ENCODE measurements around the gene NR6A1. TPM values are rescaled to one million over a fixed set of nuclear protein-coding genes. Genes with fewer than 3 reads are reported as not detected.

Gene NR6A1
- total and polyA plus RNA-seq, 2 of the 13 experiments (the other 11 are each of a cell fraction or from before 2014, with no cell fraction given) = 28.1 to 31.5 TPM

DNA sequence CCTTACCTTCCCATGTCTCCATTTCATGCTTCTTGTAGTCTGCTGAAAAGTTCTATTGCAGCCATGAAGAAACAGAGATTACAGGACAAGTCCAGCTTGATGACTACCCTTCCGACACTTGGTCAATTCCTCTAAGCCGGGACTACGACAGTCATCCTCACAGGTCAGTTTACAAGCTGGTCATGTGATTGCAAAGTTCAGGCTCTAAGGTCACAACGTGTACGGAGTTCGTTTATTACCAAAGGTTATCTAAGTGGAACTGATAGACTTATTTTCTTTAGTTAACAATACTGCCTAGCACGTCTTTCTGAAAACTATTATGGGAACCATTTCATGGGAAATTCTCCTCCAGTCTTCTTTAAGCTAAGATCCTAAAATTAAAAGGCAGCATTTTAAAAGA, 175.4 kb downstream of the NR6A1 start (continued):
- TF ChIP-seq ATF1 (CRISPR knock-in tag; IDR thresholded peaks at IDR 0.05) = no peak
- no peak for TF ChIP-seq SMARCC2 (IDR thresholded peaks at IDR 0.05)
- TF ChIP-seq, protein P1, sequence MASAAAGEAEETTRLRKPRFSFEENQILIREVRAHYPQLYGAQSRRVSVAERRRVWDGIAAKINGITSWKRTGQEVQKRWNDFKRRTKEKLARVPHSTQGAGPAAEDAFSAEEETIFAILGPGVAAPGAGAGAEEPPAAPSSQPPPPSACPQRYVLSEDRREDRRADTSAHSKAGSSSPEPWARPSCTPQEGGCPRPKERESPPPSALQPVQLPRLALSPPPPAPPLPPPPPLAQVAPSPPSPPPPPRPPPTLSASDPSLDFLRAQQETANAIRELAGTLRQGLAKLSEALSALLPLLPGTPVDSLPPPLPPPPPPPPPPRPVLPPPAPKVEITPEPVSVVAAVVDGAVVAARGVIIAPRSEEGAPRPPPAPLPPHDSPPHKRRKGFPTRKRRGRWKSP (CRISPR knock-in tag; IDR thresholded peaks at IDR 0.05) = no peak
- TF ChIP-seq MAFK (conservative IDR thresholded peaks at IDR 0.05 in 1 of 2, IDR thresholded peaks at IDR 0.05 in 1 of 2; ENCODE audit: low read length in 2 of 2) = 0 out of 4 replicates have a peak, but pooled peaks of 1 of the 2 experiments have one; percentile 13
- no peak for TF ChIP-seq YY1 (IDR thresholded peaks at IDR 0.05; ENCODE audit: insufficient read depth, insufficient replicate concordance, low read depth, low read length)
- TF ChIP-seq MED1 (CRISPR knock-in tag; IDR thresholded peaks at IDR 0.05) = 0 out of 2 replicates have a peak, but pooled peaks have one; percentile 8
- TF ChIP-seq ZNF790 (CRISPR knock-in tag; IDR thresholded peaks at IDR 0.05; ENCODE audit: borderline replicate concordance) = no peak
- TF ChIP-seq ZMYM4 (CRISPR knock-in tag; IDR thresholded peaks at IDR 0.05) = peak; percentile 94
- no peak for TF ChIP-seq SOX6 (IDR thresholded peaks at IDR 0.05)
- TF ChIP-seq SOX6 (CRISPR knock-in tag; IDR thresholded peaks at IDR 0.05) = 0 out of 2 replicates have a peak, but pooled peaks have one; percentile 41
- TF ChIP-seq, protein P2, sequence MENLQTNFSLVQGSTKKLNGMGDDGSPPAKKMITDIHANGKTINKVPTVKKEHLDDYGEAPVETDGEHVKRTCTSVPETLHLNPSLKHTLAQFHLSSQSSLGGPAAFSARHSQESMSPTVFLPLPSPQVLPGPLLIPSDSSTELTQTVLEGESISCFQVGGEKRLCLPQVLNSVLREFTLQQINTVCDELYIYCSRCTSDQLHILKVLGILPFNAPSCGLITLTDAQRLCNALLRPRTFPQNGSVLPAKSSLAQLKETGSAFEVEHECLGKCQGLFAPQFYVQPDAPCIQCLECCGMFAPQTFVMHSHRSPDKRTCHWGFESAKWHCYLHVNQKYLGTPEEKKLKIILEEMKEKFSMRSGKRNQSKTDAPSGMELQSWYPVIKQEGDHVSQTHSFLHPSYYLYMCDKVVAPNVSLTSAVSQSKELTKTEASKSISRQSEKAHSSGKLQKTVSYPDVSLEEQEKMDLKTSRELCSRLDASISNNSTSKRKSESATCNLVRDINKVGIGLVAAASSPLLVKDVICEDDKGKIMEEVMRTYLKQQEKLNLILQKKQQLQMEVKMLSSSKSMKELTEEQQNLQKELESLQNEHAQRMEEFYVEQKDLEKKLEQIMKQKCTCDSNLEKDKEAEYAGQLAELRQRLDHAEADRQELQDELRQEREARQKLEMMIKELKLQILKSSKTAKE (CRISPR knock-in tag; IDR thresholded peaks at IDR 0.05; ENCODE audit: borderline replicate concordance) = no peak
- no peak for TF ChIP-seq EED (CRISPR knock-in tag; IDR thresholded peaks at IDR 0.05)
- peak; percentile 87 for TF ChIP-seq NR2F6 (IDR thresholded peaks at IDR 0.05)
- peak; percentile 86 for TF ChIP-seq NR2F6 (CRISPR knock-in tag; IDR thresholded peaks at IDR 0.05)
- TF ChIP-seq ZNF644 (CRISPR knock-in tag; IDR thresholded peaks at IDR 0.05; ENCODE audit: low read depth) = peak; percentile 61; the same call in 1 of the 2 replicates
- peak; percentile 57; the same call in 1 of the 2 replicates for TF ChIP-seq DMAP1 (CRISPR knock-in tag; IDR thresholded peaks at IDR 0.05)
- no peak for TF ChIP-seq ZNF724P (CRISPR knock-in tag; IDR thresholded peaks at IDR 0.05; ENCODE audit: borderline replicate concordance)
- TF ChIP-seq SMYD3 (CRISPR knock-in tag; IDR thresholded peaks at IDR 0.05) = no peak
- TF ChIP-seq NCOA2 (CRISPR knock-in tag; IDR thresholded peaks at IDR 0.05) = peak; percentile 57; the same call in 1 of the 2 replicates
- TF ChIP-seq HDAC1 (CRISPR knock-in tag; IDR thresholded peaks at IDR 0.05) = peak; percentile 56
- TF ChIP-seq, protein P3, sequence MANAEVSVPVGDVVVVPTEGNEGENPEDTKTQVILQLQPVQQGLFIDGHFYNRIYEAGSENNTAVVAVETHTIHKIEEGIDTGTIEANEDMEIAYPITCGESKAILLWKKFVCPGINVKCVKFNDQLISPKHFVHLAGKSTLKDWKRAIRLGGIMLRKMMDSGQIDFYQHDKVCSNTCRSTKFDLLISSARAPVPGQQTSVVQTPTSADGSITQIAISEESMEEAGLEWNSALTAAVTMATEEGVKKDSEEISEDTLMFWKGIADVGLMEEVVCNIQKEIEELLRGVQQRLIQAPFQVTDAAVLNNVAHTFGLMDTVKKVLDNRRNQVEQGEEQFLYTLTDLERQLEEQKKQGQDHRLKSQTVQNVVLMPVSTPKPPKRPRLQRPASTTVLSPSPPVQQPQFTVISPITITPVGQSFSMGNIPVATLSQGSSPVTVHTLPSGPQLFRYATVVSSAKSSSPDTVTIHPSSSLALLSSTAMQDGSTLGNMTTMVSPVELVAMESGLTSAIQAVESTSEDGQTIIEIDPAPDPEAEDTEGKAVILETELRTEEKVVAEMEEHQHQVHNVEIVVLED (CRISPR knock-in tag; IDR thresholded peaks at IDR 0.05; ENCODE audit: borderline replicate concordance) = 0 out of 2 replicates have a peak, but pooled peaks have one; percentile 31
- no peak for TF ChIP-seq ZNF138 (CRISPR knock-in tag; IDR thresholded peaks at IDR 0.05; ENCODE audit: low read depth)
- TF ChIP-seq, protein P4, sequence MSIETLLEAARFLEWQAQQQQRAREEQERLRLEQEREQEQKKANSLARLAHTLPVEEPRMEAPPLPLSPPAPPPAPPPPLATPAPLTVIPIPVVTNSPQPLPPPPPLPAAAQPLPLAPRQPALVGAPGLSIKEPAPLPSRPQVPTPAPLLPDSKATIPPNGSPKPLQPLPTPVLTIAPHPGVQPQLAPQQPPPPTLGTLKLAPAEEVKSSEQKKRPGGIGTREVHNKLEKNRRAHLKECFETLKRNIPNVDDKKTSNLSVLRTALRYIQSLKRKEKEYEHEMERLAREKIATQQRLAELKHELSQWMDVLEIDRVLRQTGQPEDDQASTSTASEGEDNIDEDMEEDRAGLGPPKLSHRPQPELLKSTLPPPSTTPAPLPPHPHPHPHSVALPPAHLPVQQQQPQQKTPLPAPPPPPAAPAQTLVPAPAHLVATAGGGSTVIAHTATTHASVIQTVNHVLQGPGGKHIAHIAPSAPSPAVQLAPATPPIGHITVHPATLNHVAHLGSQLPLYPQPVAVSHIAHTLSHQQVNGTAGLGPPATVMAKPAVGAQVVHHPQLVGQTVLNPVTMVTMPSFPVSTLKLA (IDR thresholded peaks at IDR 0.05) = peak; percentile 9; the same call in 1 of the 2 replicates
- TF ChIP-seq EP300 (IDR thresholded peaks at IDR 0.05; ENCODE audit: low read depth in 2 of 2, low read length in 2 of 2) = peak in 1 of 2 experiments; percentile 33; a peak in 1 of 4 replicates
- no peak for TF ChIP-seq EP300 (CRISPR knock-in tag; IDR thresholded peaks at IDR 0.05; ENCODE audit: borderline replicate concordance)
- TF ChIP-seq ZNF792 (CRISPR knock-in tag; IDR thresholded peaks at IDR 0.05) = 0 out of 2 replicates have a peak, but pooled peaks have one; percentile 34
- TF ChIP-seq HDAC2 (CRISPR knock-in tag; IDR thresholded peaks at IDR 0.05) = peak; percentile 39; the same call in 1 of the 2 replicates
- peak; percentile 46; the same call in 1 of the 2 replicates for TF ChIP-seq PITX1 (CRISPR knock-in tag; IDR thresholded peaks at IDR 0.05)
